ENCODE measurements around the gene ABI3BP.
A peak's percentile ranks its signal among the peaks of the same experiment; 100 is the strongest.

The ABI3BP gene

GRCh38 chr3:100715176-100715575 is 278.0 kb downstream of the ABI3BP start:
- no peak for DNase-seq

- DNase-seq: peak; percentile 25
These were observed 282.8 kb downstream of the ABI3BP start for GRCh38 chr3:100710261-100710968.

GRCh38 chr3:100709842-100710260 is 283.4 kb downstream of the ABI3BP start:
- DNase-seq: peak; percentile 14

- peak; percentile 90 for DNase-seq
These were observed 284.0 kb downstream of the ABI3BP start, which contains the start of gene TFG for GRCh38 chr3:100708989-100709841. Gene TFG, plus strand, starts transcription at chr3:100709494. Its CDS starts 4,192 bp downstream, at chr3:100713686.

GRCh38 chr3:100708644-100708988 is 284.6 kb downstream of the ABI3BP start:
- no peak for DNase-seq

GRCh38 chr3:100706365-100706764 is 286.9 kb downstream of the ABI3BP start:
- DNase-seq: no peak

- no peak for DNase-seq
These were observed 289.4 kb downstream of the ABI3BP start for GRCh38 chr3:100703865-100704264.

GRCh38 chr3:100702980-100703345 is 290.3 kb downstream of the ABI3BP start:
- no peak for DNase-seq

- no peak for DNase-seq
These were observed 290.9 kb downstream of the ABI3BP start for GRCh38 chr3:100702082-100702979.

- DNase-seq: no peak
These were observed 292.5 kb downstream of the ABI3BP start for GRCh38 chr3:100700708-100701107.
